NCI-H2196 (cell line): ENCODE data around the gene SPOCK1.
"Not testable (repeated sequence)": the region's sequence is repeated elsewhere in the genome, so short reads cannot be mapped to it uniquely, and the experiment has no call there.

Experiments
- DNase-seq: peaks from one replicate; lab custom pipeline; 2025; ENCODE audit not compliant: unreplicated experiment; lab: John Stamatoyannopoulos, UW

SPOCK1 gene

DNA sequence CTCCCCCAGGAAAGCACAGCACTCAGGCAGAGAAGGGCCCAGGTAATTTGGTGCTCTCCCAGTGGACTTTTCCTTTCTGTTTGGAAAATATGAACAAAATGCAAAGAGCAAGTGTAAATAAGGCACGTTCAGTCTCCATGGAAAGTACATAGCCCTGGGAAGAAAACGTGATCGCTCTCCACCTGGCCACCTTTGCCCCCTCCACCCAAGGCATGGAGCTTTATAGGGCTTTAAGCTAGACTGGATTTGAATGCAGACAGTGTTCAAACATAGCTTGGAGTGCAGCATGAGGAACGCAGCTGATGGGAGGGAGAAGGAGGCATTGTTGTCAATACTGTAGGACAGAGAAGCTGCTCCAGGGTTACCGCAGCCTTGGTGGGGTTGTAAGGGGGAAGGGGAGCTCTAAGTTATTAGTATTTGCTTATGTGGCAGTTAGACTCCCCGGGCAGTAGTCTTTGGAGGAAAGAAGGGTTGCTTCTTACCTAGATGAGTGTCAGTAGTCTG is 500.2 kb downstream of the SPOCK1 start:
- DNase-seq = no peak

DNA sequence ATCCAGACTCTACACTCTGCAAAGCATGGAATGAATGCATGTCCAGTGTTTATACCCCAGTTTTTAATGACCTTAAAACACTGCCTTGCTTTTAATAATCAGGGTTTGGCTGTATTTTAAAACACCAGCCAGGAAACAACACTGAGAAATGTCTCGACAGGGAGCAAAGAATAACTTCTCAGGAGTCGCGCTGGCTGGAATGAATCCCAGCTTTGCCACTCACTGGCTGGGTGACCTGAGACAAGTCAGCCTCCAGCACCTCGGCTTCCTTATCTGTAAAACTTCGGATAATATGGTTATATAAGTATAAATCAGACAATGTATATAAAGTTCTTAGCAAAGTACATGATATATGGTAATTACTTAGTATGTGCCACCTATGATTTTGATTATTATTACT is 505.0 kb downstream of the SPOCK1 start:
- no peak for DNase-seq

DNA sequence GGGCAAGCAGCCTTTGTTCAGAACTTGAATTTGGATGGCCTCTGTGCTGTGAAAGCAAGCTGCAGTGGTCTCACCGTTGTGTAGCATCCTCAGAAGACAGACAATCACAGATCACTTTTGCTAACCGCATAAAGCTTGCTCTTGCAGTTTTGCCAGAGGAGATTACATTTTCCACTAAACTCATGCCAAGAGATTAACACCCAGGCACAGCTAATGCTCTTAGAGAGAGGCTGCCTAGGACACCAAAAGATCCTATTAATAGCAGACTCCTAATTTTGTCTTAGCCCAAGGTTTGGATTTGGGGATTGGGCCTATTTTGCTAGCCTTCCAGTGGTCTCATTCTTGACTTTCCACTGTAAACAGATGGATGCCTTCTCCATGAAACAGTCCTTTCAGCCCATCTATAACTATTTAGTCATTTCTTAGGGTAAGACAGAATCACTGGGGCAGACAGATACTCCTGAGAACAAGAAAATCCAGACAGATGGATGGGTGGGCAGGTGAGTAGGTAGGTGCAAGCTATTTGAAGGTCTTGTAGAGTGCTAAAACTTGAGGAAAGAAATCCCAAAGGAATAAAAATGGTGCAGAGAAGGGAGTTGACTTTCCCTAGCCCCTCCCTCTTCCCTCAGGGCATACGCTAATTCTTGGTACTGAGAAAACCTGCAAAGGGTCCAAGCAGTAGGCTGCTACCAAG is 506.2 kb downstream of the SPOCK1 start:
- no peak for DNase-seq

DNA sequence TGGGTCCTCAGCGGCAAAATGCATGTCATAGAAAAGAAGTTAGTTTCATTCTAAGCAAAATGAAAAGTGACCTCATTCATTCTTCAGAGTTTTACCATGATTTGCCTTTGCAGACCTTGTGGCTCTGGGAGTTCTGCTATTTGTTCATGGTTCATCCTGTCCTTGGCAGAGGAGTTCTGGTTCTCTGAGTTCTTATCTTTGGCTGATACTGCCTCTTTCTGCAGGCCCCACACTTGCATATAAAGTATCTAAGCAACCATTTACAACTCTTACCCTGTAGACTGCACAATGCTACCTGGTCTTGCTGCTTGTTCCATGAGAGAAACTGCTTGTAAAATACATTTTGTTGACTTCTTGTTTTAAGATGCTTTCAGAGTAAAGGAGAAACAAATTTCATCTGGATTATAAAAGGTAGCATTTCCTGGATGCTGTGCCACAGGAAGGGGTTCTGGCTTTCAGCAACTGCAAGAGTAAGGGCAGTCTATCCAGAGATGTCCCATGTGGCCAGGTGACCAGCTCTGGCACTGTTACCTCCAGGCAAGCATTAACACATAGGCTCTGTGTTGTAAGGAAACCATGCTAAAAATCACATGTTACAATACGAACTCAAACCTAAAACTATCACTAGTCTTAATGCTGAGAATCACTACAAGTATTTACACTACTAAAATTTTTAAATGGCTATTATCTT is 513.2 kb downstream of the SPOCK1 start:
- DNase-seq = no peak

DNA sequence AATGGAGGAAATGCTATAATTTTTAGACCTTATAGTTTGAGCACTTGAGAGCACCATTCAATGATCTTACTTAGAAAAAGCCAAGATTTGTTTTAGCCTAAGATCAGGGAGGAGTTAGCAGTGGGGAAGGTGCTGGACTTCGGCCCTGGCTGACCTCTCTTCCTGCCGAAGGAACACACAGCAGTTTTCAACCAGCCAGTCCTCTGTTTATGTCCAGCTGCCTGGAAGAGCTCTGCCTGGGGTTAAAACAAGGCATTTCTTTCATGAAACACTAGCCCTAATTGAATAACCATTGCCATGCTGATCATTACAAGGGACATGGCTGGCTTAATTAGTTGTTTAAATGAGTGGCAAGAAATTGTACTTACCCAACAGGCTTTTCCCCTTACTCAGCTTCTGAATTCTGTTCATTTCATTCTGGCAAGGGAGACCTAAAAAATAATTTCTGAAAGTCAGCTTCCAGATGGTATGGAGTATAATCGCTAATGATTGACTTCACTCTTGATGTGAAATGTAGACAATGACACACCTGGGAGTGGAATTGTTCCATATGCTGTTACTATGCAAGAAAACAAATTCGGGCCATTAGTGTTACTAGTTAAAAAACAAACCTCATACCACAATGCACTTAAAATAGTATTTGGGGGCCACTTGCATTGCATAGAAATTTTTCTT is 514.2 kb downstream of the SPOCK1 start:
- DNase-seq = no peak

DNA sequence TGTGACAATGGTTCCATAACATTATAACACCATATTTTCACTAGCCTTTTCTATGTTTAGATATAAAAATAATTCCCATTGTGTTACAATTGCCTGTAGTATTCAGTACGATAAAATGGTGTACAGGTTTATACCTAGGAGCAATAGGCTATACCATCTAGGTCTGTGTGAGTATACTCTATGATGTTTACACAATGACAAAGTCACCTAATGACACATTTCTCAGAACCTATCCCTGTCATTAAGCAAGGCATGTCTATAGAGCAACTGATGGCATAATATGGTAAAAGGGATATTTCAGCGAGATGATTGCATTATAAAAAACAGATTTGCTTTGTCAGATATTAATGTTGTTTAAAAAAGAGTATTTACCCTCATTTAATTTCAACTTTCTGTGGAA is 517.2 kb downstream of the SPOCK1 start:
- DNase-seq = no peak

DNA sequence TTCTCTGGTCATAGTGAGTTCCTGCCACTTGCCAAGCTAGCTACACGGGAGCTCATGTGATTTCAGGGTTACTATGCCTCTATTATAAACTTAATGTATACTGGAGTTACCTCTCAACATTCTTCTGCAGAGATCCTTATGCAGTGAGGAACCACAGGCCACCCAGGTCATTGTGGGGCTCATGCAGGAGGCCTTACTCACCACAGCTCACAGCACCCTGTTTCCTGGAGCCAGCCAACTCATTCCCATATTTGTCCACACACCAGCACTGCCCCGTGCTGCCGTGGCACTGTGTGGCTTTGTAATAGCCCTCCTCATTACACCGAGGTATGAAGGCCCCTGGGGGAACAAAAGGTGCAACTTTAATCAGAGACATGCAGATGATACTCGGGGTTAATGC is 520.0 kb downstream of the SPOCK1 start:
- no peak for DNase-seq

DNA sequence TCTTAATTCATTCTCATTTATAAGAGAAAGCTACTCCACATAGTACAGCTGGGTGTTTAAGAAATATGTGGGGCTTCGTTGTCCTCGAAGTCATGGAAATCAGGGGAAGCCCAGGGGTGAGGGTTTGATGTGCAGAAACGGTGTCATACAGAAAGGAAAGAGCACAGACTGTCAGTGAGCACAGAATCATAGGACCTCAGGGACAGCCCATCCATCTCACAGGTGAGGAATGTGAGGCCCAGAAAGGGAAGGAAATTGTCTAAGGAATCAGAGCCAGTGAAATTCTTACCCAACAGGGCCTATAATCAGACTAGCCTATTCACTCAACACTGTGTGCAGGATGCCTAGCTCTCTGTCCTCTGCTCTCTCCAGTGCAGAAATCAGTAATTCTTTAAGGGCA is 535.6 kb downstream of the SPOCK1 start:
- no peak for DNase-seq

DNA sequence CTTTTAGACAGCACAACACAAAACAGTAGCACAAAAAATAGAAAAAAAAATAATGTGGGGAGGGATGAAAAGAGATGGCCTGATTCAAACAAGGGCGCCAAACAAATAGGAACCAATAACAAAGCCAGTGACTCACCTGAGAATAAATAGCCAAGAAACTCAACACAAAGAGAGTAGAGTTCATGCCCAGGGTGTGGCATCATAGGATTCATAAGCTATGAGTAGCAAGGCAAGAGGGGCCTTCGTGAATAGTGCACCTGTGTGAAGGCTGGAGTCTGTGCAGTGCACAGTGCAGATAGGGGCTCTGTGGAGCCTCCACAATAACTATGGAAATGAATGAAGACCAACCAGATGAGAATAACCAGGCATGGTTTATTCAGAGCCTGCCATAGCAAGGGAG is 541.7 kb downstream of the SPOCK1 start:
- no peak for DNase-seq

DNA sequence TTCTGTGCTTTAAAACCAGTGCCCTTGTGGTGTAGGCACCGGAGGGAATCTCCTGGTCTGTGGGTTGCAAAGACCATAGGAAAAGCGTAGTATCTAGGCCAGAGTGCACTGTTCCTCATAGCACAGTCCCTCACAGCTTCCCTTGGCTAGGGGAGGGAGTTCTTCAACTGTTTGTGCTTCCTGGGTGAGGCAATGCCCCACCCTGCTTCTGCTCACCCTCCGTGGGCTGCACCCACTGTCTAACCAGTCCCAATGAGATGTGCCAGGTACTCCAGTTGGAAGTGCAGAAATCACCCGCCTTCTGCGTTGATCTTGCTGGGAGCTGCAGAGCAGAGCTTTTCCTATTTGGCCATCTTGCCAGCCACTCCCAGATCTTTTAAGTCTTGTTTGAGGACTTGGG is 545.0 kb downstream of the SPOCK1 start:
- DNase-seq = not testable (repeated sequence)

DNA sequence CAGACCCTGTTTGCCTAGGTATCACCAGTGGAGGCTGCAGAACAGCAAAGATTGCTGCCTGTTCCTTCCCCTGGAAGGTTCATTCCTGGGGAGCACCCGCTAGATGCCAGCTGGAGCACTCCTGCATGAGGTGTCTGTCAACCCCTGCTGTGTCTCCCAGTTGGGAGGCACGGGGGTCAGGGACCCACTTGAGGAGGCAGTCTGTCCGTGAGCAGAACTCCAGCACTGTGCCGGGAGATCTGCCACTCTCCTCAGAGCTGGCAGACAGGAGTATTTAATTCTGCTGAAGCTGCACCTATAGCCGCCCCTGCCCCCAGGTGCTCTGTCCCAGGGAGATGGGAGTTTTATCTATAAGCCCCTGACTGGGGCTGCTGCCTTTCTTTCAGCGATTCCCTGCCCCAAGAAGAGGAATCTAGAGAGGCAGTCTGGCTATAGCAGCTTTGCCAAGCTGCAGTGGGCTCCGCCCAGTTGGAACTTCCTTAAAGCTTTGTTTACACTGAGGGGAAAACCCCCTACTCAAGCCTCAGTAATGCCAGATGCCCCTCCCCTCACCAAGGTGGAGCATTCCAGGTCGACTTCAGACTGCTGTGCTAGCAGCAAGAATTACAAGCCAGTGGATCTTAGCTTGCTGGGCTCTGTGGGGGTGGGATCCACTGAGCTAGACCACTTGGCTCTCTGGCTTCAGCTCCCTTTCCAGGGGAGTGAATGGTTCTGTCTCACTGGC is 545.6 kb downstream of the SPOCK1 start:
- DNase-seq = not testable (repeated sequence)

DNA sequence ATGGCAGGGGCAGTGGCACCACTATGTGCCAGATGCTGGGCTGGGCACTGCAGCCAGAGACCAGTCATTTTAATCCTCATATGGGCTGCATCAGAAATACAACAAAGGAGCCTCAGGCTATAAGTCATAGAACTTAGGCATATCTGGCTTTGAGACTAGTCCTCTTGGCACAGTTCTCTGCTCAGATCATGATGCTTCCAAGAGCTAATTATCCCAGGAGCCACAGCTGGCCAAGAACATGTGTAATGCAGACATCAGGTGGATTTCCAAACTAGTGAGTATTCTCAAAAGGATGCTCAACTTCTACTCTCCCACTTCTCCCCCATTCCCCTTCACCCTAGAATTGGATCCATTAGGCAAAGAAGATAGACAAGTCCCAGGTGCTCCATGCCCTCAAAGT is 571.6 kb downstream of the SPOCK1 start:
- no peak for DNase-seq

DNA sequence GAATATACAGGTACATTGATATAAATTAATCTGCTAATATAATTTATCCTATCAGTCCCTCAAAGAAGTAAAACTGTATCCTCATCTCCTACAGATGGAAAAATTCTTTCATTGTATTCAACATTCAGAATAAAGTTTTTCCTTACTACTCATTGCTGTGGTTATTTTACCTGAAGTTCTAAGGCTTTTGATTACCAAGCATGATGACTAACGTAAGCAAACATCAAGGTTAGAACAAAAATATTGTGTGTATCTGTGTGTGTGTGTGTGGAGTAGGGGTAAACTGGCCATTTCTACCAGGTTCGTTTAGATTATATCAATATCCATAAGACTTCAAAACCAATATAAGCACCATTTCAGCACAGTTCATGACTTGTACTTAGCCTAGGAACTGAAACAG is 573.1 kb downstream of the SPOCK1 start:
- no peak for DNase-seq
